HG02973 (cell line): ENCODE measurements around the gene CENPA.
"Not testable (repeated sequence)": the region's sequence is repeated elsewhere in the genome, so short reads cannot be mapped to it uniquely, and the experiment has no call there.

ENCODE experiments used
- ATAC-seq: cut with Tn5 transposase; IDR thresholded peaks from one replicate; pipeline ENCODE4 v1.9.1; 2021; ENCODE audit warnings: moderate library complexity; ENCODE audit not compliant: unreplicated experiment

CENPA gene

DNA sequence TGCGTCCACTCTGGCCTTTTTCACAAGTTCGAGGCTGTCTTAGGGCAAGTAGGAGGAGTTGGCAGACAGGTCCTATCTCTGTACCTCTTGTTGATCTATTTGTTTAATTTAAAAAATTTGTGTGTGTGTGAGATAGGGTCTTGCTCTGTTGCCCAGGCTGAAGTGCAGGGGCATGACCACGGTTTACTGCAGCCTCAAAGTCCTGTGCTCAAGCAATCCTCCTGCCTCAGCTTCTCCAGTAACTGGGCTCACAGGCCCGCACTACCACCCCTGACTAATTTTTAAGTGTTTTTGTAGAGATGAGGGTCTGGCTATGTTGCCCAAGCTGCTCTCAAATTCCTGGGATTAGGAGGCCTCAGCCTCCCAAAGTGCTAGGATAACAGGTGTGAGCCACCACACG, 26.0 kb upstream of the CENPA start:
- no peak for ATAC-seq

DNA sequence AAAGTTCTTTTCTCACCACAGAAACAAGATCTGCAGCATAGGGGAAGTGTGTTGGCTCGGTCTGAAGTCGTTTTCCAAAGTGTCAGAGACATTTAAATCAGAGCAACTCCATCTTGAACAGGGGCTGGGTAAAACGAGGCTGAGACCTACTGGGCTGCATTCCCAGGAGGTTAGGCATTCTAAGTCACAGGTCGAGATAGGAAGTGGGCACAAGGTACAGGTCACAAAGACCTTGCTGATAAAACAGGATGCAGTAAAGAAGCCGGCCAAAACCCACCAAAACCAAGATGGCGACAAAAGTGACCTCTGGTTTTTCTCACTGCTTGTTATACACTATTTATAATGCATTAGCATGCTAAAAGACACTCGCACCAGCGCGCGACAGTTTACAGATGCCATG, 24.9 kb upstream of the CENPA start:
- ATAC-seq = not testable (repeated sequence)

DNA sequence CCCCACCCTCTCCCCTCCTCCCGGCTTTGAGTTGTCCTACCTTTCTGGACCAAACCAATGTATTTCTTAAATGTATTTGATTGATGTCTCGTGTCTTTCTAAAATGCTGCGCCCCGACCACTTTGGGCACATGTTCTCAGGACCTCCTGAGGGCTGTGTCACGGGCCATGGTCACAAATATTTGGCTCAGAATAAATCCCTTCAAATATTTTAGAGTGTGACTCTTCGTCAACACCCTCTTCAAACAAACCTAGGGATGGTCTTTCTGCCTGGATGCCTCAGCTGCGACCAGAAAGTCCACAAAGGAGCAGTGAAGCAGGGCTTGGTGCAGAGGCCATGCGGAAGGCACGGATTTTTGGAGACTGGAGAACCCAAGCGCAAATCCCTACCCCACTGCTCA, 22.8 kb upstream of the CENPA start:
- ATAC-seq = no peak

DNA sequence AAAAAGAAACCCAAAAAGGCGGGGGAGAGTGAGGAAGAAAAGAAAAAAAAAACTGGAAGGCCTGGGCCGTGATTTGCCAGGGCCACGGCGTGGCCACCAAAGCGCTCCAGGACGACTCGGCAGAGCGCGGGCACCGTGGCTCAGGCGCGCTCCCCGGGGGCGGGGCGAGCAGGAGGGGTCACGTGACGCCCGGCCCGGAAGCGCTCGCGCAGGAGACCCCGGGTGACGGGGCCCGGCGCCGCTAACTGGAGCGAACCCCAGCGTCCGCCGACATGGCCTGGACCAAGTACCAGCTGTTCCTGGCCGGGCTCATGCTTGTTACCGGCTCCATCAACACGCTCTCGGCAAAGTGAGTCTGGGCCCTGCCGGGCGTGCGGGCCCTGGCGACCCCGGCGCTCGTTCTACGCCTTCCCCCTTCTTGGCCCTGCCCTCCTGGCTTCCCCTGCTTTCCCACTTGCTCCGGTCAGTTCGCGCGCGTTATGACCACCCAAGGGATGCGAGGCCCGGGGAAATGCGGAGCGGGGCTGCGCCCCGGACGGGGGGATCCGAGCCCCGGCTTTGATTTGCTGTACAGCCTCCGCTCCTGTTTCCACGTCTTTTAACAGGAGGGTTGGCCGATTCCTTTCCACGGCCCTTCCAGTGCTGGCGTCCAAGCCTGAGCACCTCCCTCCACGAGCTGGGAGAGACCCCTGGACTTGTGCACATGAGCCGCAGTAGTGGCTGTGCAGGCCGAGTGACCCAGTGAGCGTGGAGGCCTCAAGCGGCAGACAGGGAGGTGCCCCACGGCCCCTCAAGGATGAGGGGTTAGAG, 21.6 kb upstream of the CENPA start, which contains the start of gene SLC35F6:
Gene SLC35F6, plus strand, starts transcription at position 207 of the 810 bp plus-strand sequence. Its CDS starts 66 bp downstream, at position 273.
- ATAC-seq = peak; percentile 74

DNA sequence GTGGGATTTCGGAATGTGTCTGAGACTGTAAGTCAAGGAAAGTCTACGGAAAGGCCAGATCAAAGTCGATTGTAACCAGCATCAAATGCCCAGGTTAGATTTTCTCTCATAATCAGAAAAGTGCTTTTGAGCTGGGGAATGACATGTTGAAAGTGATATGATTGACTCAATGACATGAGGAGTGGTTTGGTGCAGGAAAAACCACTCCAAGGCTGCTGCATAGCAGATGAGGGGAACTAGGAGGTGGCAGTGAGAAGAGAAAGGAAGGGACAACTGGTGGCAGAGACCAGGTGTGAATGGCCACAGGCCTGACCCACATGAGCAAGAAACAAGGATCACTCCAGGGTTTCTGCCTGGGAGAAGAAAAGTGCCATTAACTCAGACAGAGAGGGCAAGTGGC, 20.9 kb upstream of the CENPA start:
- ATAC-seq = no peak

DNA sequence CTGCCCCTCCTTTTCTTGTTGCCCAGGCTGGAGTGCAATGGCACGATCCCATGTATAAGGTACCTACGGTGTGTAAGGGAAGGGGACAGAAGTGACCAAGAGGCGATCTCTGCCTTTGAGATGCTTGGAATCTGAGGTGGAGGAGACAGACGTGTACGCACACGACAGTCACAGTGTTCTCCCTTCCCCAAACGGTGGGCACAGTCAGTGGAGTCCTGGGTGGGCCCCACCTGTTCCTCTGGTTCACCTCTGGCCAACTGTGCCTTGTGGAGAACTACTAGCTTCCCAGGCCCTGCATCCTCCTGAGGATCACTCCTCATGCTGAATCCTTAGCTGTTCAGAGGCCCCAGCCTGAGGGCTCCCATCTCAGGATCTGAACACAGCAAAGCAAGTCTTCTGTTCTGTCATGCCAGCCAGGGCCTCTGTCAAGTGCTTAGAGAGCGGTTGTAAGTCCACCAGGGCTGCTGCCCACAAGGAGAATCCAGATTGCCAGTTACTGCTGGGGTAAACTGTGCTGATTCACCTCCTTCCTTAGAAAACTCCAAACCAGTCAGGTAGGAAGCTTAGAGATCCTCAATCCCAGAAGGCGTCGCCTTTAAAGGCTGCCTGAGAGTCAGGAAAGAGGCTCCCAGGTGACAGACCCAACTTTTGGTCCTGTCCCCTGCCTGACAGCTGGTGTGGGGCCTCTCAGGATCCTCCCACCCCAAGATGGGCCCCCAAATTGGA, 20.2 kb upstream of the CENPA start:
- no peak for ATAC-seq

DNA sequence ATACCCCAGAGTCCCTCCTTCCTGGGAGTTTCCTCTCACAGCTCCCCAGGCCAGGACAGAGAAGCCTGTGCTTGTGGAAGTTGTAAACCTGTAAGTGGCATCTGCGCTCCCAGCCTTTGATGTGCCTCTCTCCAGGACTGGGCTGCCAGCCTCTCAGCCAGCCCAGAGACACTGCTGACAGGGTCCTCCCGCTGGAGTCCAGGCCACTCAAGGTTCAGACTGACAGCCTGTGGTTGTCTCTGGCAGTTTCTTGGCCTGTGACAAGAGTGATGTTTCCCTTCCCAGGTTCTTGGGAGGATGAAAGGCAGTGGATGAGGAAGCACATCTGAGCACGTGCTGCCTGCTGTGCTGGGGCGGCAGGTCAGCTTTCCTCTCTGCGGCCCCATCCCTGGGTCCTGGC, 18.7 kb upstream of the CENPA start:
- no peak for ATAC-seq

DNA sequence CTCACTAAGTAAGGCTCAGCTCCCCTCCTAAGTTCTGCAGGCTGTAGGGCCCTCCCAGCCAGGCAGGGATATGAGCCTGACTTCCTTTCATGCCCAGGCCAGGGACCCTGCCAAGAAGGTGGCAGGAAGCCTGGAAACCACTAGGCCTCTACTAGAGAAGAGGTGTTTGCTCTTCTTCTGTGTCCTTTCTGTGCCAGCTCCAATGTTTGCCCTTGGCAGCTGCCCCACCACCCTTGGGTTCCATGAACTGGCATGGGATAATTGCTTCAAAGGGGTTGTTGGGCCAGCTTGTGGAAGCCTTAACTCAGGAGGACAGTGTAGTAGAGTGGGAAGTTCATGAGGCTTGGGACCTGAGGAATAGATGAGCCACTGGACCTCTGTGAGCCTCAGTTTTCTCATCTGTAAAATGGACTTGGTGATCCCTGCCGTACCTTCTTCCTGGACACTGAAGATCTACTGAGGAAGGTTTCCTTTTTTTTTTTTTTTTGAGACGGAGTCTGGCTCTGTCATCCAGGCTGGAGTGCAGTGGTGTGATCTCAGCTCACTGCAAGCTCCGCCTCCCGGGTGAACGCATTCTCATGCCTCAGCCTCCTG, 17.9 kb upstream of the CENPA start:
- ATAC-seq = no peak

DNA sequence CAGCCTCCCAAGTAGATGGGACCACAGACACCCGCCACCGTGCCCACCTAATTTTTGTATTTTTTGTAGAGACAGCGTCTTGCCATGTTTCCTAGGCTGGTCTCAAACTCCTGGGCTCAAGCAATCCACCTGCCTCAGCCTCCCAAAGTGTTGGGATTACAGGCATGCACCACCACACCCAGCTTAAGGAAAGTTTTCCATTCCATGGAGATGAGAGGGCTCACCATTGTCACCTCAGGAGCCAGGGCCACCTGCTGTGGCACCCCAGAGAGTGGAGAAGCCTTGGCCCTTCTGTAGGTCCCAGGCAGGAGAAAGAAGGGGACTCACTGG, 17.1 kb upstream of the CENPA start:
- no peak for ATAC-seq

DNA sequence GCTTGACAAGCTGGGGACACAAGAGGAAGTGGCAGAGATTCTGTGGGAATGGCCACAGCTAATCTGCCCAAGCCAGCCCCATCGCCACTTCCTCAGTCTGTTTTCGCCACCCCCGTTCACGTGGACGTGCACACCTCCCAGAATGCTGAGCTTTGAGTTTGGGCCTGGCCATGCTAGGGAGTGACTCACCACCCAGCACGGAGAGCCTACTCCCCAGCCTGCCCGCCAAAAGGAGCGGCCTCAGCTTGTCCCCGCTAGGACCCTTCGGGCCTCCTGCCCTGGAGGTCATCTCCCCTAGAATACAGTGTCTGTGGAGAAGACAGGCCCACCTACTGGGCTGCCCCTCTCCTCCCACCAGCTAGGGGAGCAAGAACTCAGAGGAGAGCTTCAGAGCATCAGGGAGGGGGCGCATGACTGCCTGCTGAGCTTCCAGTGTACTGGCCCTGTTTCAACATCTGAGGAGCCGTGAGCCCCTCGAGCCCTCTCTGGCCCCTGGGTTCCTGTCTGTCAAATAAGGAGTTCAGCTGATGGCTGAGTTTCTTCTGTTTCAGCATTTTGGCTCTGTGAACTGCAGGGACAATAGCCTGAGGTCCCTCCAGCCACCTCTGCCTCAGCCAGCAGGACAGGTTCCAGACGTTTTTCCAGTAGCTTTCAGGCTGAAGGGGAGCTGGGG, 16.6 kb upstream of the CENPA start:
- no peak for ATAC-seq

DNA sequence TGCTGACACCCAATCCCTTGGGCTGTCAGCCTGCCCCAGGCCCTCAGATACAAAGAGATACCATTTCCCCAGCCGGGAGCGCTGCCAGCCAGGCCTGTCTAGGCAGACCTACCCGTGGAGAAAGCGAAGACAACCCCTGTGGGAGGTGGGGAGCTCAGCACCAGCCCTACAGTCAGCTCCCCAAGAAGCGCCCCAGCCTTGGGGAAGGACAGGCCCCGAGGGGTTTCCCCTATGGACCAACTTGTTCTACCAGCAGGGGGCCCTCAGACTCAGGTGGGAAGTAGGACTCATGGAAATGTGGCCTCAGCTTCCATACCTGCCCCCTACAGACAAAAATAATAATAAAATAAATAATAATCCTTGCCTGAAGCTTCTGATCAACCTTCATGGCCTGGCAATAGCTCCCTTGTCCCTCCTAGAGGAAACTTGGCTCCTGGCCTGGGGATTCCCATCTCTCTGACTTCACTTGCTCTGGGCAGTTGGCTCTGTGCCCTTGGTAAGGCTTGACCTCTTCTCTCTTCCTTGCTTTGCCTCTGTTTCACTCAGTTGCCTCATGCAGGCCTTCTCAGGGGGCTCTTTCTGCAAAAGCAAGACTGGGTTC, 14.8 kb upstream of the CENPA start:
- ATAC-seq = no peak

DNA sequence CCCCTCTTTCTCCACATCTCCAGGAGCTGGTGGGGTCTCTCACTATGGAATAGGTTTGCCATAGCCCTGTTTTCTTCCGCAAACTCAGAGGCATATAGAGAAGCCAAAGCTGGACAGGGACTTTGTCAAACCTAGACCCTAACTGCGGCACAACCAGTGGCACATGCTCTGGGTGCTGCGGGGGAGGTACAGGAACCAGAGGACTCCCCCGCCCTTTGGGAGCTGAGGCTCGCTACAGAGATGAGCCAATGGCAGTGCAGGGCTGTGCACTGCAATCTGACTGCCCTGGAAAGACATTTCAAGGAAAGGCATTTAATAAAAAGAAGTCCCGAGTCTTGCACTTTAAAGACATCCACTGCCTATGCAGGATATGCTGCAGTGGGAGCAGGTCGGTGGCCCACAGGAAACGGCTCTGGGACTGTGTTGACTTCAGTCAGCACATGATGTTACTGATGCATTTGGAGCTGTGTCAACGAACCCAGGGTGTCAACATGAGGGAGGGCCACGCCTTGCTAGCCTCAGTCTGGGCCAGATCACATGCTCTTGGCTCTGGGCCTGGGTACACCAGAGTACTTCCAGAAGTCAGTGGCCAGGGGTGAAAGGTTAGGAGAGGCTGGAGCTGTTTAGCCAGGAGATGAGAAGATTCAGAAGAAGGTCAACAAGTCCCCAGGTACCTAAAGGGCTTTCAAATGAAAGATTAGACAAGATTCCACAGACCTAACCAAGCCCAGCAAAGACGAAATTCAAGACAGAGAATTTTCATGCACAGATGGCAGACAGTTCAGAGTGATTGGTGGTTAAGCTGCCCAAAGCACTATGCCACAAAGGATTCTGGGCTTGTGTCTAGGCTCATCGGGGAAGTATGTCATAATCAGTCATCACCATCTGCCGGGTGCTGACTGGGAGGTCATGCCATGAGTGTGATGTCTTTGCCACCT, 13.5 kb upstream of the CENPA start:
- no peak for ATAC-seq

DNA sequence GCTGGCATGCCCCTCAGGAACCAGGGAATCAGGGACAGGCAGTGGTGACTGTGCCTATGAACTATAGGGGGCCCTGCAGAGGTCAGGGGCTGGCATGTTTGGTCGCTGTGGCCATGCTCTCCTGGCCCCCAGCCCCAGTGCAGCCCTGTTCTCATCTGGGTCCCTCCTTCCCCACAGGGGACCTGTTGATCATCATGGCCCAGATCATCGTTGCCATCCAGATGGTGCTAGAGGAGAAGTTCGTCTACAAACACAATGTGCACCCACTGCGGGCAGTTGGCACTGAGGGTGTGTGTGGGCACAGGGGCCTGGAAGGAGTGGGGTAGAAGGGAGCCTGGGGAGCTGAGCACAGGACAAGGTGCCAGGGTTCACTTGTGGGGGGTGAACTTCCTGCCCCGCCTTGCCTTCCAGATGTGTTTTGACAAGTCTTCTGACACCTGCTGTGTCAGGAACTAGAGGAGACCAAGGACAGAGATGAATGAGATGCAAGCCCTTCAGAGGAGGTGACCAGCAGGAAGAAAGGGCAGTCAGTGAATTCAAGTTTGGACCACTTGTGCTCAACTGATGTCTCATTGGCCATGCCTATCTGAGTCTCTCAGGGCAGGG, 9.6 kb upstream of the CENPA start:
- no peak for ATAC-seq

DNA sequence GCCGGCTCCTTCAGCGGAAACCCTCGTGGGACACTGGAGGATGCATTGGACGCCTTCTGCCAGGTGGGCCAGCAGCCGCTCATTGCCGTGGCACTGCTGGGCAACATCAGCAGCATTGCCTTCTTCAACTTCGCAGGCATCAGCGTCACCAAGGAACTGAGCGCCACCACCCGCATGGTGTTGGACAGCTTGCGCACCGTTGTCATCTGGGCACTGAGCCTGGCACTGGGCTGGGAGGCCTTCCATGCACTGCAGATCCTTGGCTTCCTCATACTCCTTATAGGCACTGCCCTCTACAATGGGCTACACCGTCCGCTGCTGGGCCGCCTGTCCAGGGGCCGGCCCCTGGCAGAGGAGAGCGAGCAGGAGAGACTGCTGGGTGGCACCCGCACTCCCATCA, 7.8 kb upstream of the CENPA start:
- ATAC-seq = no peak

DNA sequence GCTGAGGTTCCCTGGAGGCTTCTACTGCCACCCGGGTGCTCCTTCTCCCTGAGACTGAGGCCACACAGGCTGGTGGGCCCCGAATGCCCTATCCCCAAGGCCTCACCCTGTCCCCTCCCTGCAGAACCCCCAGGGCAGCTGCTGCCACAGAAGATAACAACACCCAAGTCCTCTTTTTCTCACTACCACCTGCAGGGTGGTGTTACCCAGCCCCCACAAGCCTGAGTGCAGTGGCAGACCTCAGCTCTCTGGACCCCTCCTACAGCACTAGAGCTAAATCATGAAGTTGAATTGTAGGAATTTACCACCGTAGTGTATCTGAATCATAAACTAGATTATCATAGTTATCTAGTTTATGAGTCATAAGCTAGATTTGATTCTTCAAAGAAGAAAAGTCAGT, 7.3 kb upstream of the CENPA start:
- no peak for ATAC-seq

DNA sequence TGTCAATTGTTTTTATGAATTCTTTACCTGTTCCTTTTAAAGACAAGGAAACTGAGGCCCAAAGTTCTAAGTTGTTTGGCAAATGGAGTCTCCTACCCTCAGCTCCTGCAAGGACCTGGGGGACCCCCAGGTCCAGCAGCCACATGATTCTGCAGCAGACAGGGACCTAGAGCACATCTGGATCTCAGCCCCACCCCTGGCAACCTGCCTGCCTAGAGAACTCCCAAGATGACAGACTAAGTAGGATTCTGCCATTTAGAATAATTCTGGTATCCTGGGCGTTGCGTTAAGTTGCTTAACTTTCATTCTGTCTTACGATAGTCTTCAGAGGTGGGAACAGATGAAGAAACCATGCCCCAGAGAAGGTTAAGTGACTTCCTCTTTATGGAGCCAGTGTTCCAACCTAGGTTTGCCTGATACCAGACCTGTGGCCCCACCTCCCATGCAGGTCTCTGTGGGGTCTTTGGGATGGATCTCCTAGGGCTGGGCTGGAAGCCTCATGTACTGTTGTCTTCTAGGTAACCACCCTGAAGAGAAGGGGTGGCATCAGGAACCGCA, 5.6 kb upstream of the CENPA start:
- no peak for ATAC-seq

DNA sequence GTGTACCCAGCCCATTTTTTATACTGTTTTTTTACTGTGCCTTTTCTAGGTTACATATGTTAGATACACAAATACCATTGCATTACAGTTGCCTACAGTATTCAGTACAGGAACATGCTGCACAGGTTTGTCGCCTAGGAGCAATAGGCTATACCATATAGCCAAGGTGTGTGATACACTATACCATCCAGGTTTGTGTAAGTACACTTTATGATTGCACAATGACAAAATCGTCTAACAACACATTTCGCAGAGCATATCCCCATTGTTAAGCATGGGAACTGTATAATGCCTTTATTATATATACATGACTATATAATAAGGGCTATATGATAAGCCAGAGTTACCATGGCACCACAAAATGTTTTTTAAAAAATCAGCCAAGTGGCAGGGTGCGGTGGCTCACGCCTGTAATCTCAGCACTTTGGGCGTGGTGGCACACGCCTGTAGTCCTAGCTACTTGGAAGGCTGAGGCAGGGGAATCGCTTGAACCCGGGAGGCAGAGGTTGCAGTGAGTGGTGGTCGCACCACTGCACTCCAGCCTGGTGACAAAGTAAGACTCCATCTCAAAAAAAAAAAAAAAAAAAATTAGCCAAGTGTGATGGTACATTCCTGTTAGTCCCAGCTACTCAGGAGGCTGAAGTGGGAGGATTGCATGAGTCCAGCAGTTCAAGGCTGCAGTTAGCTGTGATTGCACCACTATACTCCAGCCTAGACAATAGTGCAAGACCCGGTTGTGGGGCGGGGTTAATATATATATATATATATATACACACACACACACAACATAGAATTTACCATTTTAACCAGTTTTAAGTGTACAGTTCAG, 2.8 kb upstream of the CENPA start:
- no peak for ATAC-seq

DNA sequence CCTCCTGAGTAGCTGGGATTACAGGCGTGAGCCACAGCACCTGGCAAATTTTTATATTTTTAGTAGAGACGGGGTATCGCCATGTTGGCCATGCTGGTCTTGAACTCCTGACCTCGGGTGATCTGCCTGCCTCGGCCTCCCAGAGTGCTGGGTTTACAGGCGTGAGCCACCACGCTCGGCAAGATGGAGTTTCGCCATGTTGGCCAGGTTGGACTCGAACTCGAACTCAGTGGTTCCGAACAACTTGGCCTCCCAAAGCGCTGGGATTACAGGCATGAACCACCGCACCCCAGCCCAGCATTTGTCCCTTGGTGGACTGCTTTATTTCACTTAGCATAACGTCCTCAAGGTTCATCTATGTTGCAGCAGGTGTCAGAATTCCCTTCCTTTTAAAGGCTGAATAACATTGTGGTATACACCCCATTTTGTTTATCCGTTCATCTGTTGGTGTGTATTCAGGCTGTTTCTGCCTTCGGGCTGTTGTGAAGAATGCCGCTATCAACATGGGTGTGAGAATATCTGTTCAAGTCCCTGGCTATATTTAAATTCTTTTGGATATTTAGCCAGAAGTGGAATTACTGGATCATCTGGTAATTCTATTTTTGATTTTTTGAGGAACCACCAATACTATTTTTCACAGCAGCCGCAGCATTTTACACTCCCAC, 1.2 kb upstream of the CENPA start:
- no peak for ATAC-seq
